Dedifferentiated amniotic fluid mesenchymal stem cell (primary cell): ENCODE results near the gene IFT52.

ENCODE experiments used
- DNase-seq: peaks from one replicate; pipeline ENCODE4 v3.0.0-alpha.2; 2016; ENCODE audit errors: extremely low spot score

The IFT52 gene, protein sequence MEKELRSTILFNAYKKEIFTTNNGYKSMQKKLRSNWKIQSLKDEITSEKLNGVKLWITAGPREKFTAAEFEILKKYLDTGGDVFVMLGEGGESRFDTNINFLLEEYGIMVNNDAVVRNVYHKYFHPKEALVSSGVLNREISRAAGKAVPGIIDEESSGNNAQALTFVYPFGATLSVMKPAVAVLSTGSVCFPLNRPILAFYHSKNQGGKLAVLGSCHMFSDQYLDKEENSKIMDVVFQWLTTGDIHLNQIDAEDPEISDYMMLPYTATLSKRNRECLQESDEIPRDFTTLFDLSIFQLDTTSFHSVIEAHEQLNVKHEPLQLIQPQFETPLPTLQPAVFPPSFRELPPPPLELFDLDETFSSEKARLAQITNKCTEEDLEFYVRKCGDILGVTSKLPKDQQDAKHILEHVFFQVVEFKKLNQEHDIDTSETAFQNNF

DNA sequence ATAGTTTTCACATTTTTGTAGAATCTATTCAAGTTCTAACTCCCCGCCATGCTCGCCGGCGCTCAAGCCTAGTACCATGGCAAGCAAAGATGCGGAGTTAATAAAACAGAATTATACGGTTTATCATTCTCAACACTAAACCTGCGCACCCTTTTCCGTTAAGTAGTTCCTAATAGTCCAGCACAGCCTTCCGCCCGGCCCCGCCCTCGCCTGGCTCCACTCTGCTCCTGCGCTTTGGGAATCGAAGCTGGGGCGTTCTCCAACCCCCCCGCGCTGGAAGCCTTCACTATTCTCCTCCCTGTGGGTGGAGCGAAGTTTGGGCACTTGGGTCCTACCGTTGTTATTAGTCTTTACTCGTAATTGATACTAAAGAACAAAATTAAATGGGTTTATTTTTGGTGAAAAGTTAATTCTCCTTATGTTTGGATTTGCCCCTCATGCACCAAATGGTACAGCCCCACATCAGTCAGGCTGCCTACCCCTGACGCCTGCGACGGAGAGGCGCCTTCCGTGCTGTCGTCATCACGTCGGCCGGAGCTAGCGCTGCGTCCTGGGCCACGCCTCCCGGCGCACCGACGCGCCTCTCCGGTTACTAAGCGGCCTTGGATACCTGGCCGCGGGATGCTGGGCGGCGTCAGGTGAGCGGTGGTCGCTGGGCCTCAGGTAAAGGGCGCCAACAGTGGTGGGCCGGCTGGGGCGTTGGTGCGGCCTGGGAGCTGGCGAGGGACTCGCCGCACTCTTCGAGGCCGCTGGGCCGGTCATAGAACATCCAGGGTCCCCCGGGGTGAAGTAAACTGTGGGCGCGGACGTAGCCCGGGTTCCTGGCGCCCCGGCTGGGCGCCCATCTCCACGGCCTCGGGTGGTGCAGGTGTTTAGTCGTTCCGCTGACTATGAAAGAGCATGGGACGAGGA lies at the start of gene IFT52:
IFT52 (plus strand) TSS at position 546 of the 912 bp plus-strand sequence. CDS start 3,762 bp downstream, outside the sequence.
- DNase-seq: peak; percentile 86

- DNase-seq: peak; percentile 38
Observed at GRCh38 chr20:43541214-43541613, 49.5 kb upstream of the IFT52 start.

DNA sequence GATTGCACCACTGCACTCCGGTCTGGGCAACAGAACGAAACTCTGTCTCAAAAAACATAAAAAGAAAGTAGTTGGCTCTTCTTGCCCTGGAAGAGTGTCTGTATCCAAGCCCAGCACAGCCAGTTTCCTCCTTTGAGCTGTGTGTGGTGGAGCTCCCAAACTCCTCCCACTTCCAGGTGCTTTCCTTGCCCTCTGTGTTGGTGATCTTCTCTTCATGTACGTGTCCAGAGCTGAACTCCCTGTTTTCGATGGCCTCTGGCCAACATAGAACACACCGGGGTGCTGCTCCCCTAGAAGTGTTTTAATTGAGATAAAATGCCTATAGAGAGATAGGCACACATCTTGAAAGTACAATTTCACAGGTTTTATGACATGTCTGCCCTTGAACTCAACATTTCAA lies 48.6 kb upstream of the IFT52 start:
- no peak for DNase-seq

DNA sequence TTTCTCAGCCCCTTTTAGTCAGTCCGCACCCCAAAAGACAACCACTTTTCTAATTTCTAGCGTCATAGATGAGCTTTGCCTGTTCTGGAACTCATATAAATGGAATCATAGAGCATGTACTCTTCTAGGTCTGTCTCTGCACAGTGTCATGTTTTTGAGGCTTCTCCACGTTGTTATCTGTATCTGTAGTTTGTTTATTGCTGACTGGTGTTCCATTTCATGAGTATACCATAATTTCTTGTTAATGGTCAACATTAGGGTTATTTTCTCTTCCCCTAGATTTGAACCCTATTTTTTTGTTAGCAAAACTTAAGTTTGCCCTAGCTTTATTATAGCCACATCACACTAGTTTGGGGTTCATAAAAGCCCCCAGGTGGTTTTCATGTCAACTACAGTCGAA lies 48.1 kb upstream of the IFT52 start:
- no peak for DNase-seq

- no peak for DNase-seq
Observed at GRCh38 chr20:43543138-43543537, 47.6 kb upstream of the IFT52 start.

DNA sequence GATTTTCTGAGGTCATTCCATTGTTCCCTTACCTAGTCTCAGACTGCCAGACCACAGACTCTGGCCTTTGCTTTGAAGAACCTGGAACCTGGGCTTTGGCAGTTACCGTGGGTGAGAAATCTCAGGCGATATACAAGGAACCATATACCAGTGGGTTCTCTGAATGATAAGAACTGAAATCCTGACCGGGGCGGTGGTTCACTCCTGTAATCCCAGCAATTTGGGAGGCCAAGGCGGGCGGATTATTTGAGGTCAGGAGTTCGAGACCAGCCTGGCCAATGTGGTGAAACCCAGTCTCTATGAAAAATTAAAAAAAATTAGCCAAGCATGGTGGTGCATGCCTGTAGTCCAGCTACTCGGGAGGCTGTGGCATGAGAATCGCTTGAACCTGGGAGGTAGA lies 46.2 kb upstream of the IFT52 start:
- DNase-seq: no peak

- DNase-seq: no peak
Observed at GRCh38 chr20:43545837-43546578, 44.7 kb upstream of the IFT52 start.

DNA sequence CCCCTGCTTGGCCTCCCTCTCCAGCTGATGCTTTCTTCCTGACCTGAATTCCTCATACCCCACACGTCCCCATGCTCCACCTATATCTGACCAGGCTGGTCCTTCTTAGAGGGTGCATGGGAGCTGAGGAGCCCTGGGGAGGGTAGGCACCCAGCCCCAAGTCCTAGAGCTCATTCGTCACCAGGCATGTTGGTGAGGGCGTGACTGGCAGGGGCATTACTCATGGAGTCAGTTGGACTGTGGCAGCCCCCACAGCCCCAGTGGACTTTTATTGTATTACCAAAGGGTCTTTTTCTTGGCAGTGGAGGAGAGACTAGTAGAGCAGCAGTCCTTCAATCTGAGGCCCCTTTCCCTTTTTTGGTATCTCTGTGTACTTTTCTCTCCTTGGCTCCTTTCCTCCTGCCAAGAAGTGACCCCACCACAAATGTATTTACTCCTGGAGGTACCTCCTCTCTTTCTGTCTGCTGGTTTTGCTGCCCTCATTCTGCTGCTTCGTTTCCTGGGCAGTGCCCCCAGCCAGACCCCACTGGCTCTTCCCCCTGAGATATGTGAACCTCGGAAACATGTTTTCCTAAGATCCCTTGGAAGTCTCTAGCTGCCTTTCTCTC lies 42.4 kb upstream of the IFT52 start:
- DNase-seq: no peak

DNA sequence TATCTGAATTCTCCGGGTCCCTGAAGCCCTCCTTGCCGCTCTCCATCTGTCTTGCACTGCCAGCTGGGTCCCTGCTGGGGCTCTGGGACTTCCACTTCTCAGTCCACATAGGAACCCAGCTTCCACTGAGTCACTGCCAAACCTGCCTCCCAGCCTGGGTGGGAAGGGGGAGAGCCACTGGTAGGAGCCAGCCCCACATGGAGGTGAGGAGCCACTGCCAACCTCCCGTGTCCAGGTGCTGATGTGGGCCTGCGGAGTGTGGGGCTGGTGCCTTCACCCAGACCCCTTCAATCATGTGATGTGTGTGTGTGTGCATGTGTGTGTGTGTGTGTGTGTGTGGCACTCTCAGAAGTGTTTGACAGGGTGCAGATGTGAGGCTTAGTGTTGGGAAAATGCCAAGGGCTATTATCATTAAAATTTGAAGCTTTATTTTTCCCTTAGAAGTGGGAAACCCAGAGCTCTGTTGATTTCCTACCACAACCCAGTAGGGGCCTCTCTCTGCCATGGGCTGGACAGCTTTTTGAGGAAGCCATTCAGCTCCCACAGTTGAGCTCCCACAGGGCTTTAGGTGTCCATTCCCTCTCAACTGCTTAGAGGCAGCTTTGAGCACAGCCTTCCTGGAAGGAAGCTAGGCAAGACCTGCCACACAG lies 41.2 kb upstream of the IFT52 start:
- DNase-seq: no peak

DNA sequence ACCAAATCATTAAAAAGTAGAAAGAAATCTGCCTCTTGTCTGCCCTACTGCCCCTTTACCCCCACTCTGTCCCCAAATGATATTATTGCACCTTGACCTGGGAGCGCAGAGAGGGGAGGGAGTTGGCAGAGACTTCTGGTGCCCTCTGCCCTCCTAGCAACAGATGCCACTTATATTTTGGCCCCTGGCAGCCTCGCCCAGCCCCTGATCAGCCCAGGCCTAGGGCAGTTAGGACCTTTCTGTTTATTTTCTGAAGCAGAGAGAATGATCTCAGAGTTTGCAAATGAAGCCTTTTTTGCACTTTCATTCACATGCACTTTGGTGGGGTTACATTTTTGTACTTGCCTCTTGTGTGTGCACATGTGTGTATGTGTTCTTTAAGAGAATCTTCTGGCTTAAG lies 40.3 kb upstream of the IFT52 start:
- DNase-seq: no peak

- no peak for DNase-seq
Observed at GRCh38 chr20:43554369-43554768, 36.4 kb upstream of the IFT52 start.

DNA sequence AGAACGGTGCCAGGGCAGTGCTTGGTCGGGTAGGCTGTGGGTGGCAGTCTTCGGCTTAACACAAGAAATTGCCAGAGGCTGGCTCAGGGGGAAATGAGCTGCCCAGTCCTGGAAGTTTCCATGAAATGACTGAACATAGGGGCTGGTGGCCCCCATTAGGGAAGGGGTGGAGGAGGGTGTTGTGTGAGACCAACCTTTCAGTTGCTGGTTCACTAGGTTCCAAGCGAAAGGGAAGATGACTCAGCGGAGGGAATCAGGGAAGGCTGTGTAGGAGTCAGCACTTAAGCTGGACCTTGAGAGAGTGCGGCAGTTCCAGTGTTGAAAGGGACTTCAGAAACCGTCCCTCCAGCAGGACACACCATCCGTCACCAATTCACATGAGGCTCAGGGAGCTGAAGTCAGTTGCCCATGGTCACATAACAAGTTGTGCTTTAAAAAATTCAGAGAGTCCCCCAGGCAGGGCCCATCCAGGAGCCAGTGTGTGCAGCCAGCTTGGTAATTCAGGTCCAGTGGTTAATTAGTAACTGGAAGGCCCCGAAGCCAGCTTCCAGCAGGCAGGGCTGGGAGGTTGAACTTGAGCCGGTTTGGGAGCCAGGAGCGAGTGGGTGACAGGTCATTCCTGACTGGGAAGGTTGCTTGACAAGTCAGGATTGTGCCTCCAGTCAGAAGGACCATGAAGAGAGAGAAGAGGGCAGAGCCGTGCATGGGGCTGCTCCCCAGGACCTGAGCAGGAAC lies 32.2 kb upstream of the IFT52 start, which contains the start of gene SGK2:
SGK2 (plus strand) TSS at position 616 of the 735 bp plus-strand sequence. CDS start 7,469 bp downstream, outside the sequence.
- peak; percentile 60 for DNase-seq

DNA sequence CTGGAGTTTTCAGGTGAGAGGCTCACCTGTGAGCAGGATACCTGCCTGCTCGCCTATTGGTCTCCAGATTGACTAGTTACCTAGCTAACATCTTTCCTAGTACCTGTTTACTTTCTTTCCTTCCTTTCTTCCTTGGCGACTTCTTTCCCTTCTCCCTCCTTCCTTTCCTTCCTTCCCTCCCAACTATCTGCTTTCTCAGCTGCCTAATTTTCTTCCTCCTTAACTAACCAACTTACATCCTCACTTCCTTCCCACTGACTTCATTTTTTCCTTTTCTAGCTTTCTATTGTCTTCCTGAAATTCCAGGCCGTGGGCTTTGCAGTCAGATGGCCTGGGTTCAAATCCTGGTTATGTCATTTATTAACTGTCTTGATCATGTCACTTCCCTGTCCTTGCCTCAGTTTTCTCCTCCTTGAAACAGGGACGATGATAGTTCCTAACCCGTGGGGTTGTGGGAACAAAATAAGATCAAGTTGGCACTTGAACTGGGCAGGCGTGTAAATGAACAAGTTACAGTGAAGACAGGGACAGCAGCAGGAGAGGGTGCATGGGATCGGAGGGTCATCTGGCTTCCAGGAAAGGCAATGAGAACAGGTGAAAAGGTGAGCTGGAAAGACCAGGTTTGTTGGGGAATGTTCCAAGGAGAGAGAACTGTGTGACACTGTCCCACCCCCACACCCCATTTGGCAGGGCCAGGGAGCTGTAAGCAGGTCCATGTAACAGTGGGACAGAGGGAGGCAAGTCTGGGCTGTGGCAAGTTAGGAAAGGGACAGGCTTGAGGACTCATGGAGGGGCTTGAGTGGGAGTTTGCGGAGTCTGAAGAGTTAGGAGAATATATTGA lies 31.4 kb upstream of the IFT52 start:
- no peak for DNase-seq

GRCh38 chr20:43560974-43561373 lies 29.8 kb upstream of the IFT52 start:
- no peak for DNase-seq

- DNase-seq: no peak
Observed at GRCh38 chr20:43563429-43563828, 27.3 kb upstream of the IFT52 start.

- DNase-seq: no peak
Observed at GRCh38 chr20:43563991-43564390, 26.7 kb upstream of the IFT52 start.

- DNase-seq: no peak
Observed at GRCh38 chr20:43564455-43564854, 26.3 kb upstream of the IFT52 start.

DNA sequence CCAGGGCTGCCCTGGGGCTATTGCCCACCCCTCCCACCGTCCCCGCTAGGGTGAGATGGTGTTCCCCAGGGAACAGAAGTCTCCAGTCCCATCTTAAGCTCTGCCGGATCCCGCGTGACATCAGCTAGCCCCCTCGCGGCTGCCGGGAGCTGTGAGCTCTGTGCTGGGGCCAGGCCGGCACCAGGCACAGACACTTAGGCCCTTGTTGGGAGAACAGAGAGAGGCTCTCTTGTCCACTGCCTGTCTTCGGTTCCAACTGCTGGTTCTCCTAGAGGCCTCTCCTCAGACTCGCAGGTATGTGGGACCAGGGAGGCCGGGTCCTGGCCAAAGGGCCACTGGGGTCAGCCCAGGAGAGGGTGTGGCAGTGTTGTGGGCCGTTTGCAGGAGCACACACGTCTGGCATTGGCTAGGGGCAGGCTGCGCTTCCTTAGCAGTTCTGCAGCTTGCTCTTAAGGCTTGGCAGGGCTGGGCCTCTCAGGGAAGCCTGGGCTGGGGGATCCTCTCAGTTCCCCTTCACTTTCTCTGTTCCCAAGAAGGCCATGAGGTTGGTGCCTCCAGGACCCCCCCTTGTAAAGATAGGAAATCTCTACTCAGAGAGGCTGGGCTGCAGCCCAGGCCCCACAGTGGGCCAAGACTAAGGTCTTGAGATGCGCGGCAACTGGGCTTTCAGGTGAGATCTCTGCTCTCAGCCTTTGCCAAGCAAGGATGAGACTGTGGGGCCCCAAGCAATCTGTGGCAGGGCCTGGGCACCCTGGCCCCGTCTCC lies 25.6 kb upstream of the IFT52 start:
- DNase-seq: no peak

DNA sequence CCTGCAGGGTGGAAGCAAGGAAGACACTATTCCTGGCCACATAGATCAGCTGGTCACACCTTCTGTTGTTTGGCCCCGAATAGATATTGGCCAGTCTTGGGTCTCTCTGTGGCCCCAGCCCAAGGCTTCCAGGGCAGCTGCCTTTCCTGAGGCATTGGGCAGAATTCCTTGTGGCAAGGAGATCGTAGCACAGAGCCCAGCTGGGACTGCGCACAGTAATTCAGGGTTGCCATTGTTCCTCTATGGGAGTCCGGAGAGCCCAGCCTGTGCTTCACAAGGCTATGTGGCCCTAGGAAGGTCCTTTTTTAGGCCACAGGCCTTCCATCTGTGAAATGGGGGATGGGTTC lies 25.0 kb upstream of the IFT52 start:
- DNase-seq: no peak
